Endothelial cell of umbilical vein (primary cell): ENCODE results near the gene TIGD1. TPM values are rescaled to one million over a fixed set of nuclear protein-coding genes. Genes with fewer than 3 reads are reported as not detected.

Experiments used
- BruUV-seq: library from RNA; stranded (reverse); fragments of 400-500 nt; replicated peaks from 2 replicates; lab custom pipeline; 2021; lab: Mats Ljungman, UMichigan
- CTCF ChIA-PET: fragments of 300-600, 350-600 bp; sonication (Branson Sonifier 250); formaldehyde crosslinking; loops from one replicate; lab custom pipeline; 2021; ENCODE audit warnings: antibody characterized with exemption, inconsistent platforms; lab: Charles Lee
- POLR2A ChIA-PET: fragments of 300-600, 350-600 bp; sonication (Branson Sonifier 250); formaldehyde crosslinking; loops from one replicate; lab custom pipeline; 2021; ENCODE audit warnings: antibody characterized with exemption, inconsistent platforms; lab: Charles Lee
- DNase-seq: peaks from one replicate; pipeline ENCODE4 v3.0.0-alpha.2; 2011; ENCODE audit warnings: low read depth, low spot score
- FAIRE-seq: peaks from 2 replicates; lab custom pipeline; 2011; peaks lifted over from hg19 to GRCh38; lab: Jason Lieb, UNC
- H2AFZ ChIP-seq: 2 replicates; pipeline ENCODE4 v1.6.0; 2012; ENCODE audit warnings: low read depth, low read length, control low read depth, inconsistent platforms
- H3K27ac ChIP-seq: 2 replicates; pipeline ENCODE4 v1.5.1; 2011; ENCODE audit warnings: low read depth, mild to moderate bottlenecking, control low read depth, low read length, moderate library complexity; ENCODE audit not compliant: insufficient read depth
- H3K27me3 ChIP-seq, 2 experiments: 2 replicates each; pipeline versions ENCODE4 v1.6.0 to v1.6.1; 2011; ENCODE audit warnings: low read length in 2 of 2, mixed read lengths in 1 of 2; ENCODE audit not compliant: control insufficient read depth in 2 of 2, insufficient read depth in 2 of 2
- H3K36me3 ChIP-seq, 2 experiments: 2 replicates in 1 of 2; 3 replicates in 1 of 2; pipeline ENCODE4 v1.5.1; 2011; ENCODE audit warnings: low read length in 2 of 2, mild to moderate bottlenecking in 1 of 2, moderate library complexity in 1 of 2; ENCODE audit not compliant: control insufficient read depth in 2 of 2, insufficient read depth in 2 of 2; ENCODE audit errors: extremely low read depth in 1 of 2
- H3K4me1 ChIP-seq: 3 replicates; pipeline ENCODE4 v1.5.1; 2011; ENCODE audit warnings: mild to moderate bottlenecking, low read length; ENCODE audit not compliant: control insufficient read depth, insufficient read depth; ENCODE audit errors: extremely low read depth
- H3K4me2 ChIP-seq: 2 replicates; pipeline ENCODE4 v1.6.1; 2011; ENCODE audit warnings: low read length, control low read depth, mixed read lengths; ENCODE audit not compliant: insufficient read depth
- H3K4me3 ChIP-seq, 3 experiments: fragments of 200-600 bp in 1 of 3; sonication (generic), shearing (Covaris generic) in 1 of 3; replicated peaks in 1 of 3; 2 replicates each; pipeline ENCODE4 v1.5.1; 2011 to 2016; ENCODE audit warnings: control low read depth in 3 of 3, low read length in 3 of 3, mild to moderate bottlenecking in 2 of 3, inconsistent platforms in 1 of 3, low read depth in 1 of 3, moderate library complexity in 1 of 3; ENCODE audit not compliant: insufficient read depth in 1 of 3
- H3K79me2 ChIP-seq: 2 replicates; pipeline ENCODE4 v1.6.0; 2012; ENCODE audit warnings: low read length, inconsistent platforms; ENCODE audit not compliant: control insufficient read depth, insufficient read depth
- H3K9ac ChIP-seq: replicated peaks from 2 replicates; pipeline ENCODE3; 2011; ENCODE audit warnings: low read length, control low read depth; ENCODE audit not compliant: insufficient read depth; ENCODE audit errors: extremely low read depth
- H3K9me1 ChIP-seq: replicated peaks from 3 replicates; pipeline ENCODE4 v1.6.0; 2011; ENCODE audit warnings: mild to moderate bottlenecking, low read length; ENCODE audit not compliant: control insufficient read depth, insufficient read depth; ENCODE audit errors: extremely low read depth
- H3K9me3 ChIP-seq: replicated peaks from 2 replicates; pipeline ENCODE4 v1.5.1; 2012; ENCODE audit warnings: low read length, inconsistent platforms; ENCODE audit not compliant: control insufficient read depth, insufficient read depth
- H4K20me1 ChIP-seq: replicated peaks from 2 replicates; pipeline ENCODE3; 2011; ENCODE audit warnings: mild to moderate bottlenecking, low read length; ENCODE audit not compliant: control insufficient read depth, insufficient read depth; ENCODE audit errors: extremely low read depth
- CTCF ChIP-seq, 2 donors: IDR thresholded peaks; 1 replicate in 1 of 2; 2 replicates in 1 of 2; pipeline ENCODE4 v1.5.1; 2011; ENCODE audit warnings: low read length in 2 of 2, mild to moderate bottlenecking in 2 of 2, moderate library complexity in 2 of 2, control low read depth in 1 of 2, inconsistent platforms in 1 of 2, low read depth in 1 of 2; ENCODE audit not compliant: insufficient read depth in 1 of 2; ENCODE audit errors: extremely low read depth in 1 of 2
- EZH2 ChIP-seq: IDR thresholded peaks from 2 replicates; pipeline ENCODE4 v1.6.1; 2012; ENCODE audit warnings: borderline replicate concordance, low read depth, mild to moderate bottlenecking, moderate library complexity, low read length, inconsistent platforms; ENCODE audit not compliant: severe bottlenecking
- FOS ChIP-seq: IDR thresholded peaks from 2 replicates; pipeline ENCODE4 v1.6.1; 2011; ENCODE audit warnings: mild to moderate bottlenecking, low read length, moderate library complexity, borderline replicate concordance; ENCODE audit not compliant: insufficient read depth
- GATA2 ChIP-seq: IDR thresholded peaks from 2 replicates; pipeline ENCODE4 v1.7.0; 2011; ENCODE audit warnings: low read depth, mild to moderate bottlenecking, moderate library complexity, mixed read lengths, low read length; ENCODE audit not compliant: insufficient read length, insufficient read depth
- JUN ChIP-seq: IDR thresholded peaks from 2 replicates; pipeline ENCODE4 v1.6.1; 2011; ENCODE audit warnings: borderline replicate concordance, low read depth; ENCODE audit not compliant: insufficient read length, insufficient read depth
- MYC ChIP-seq: IDR thresholded peaks from one replicate; pipeline ENCODE4 v1.6.1; 2011; ENCODE audit warnings: mild to moderate bottlenecking, low read depth, low read length
- POLR2A ChIP-seq: IDR thresholded peaks from 2 replicates; pipeline ENCODE4 v1.6.1; 2012; ENCODE audit warnings: low read depth, mild to moderate bottlenecking, control low read depth, low read length
- POLR2AphosphoS5 ChIP-seq: IDR thresholded peaks from 2 replicates; pipeline ENCODE4 v1.6.1; 2012; ENCODE audit warnings: low read depth, mild to moderate bottlenecking, control low read depth, low read length, moderate library complexity; ENCODE audit not compliant: insufficient read depth
- dilution Hi-C: fragments of 300-500 bp; cut with MboI; formaldehyde crosslinking; loops from one replicate; pipeline ENCODE4 v1.15.0; 2019; ENCODE audit warnings: low sequenced_read_pairs; ENCODE audit not compliant: extremely low pct_ligation_motif_present
- intact Hi-C: fragments of 100-400 bp; cut with micrococcal nuclease; formaldehyde crosslinking; loops from one replicate; pipeline ENCODE4 v1.10.0; 2022
- polyA plus RNA-seq, 4 experiments: library from polyadenylated mRNA; depleted of rRNA in 3 of 4; stranded (reverse) in 3 of 4; unstranded in 1 of 4; fragments of >200 nt; gene quantifications; 2 replicates each; pipeline versions ENCODE4 v1.2.1 to v1.2.3, GENCODE V29; 2011 to 2012; ENCODE audit warnings: missing spikeins in 1 of 4
- total RNA-seq: library from RNA; stranded (reverse); gene quantifications from 2 replicates; pipeline ENCODE4 v1.2.3, GENCODE V29; 2021
- TF ChIP-seq, protein P1 (sequence below): IDR thresholded peaks from 2 replicates; pipeline ENCODE4 v1.6.1; 2011; ENCODE audit not compliant: insufficient read depth, insufficient read length

TIGD1 gene
- total and polyA plus RNA-seq, 2 donors (not counting 3 experiments of a cell fraction or from before 2014, with no cell fraction given), result 1.6 to 3.3 TPM

DNA sequence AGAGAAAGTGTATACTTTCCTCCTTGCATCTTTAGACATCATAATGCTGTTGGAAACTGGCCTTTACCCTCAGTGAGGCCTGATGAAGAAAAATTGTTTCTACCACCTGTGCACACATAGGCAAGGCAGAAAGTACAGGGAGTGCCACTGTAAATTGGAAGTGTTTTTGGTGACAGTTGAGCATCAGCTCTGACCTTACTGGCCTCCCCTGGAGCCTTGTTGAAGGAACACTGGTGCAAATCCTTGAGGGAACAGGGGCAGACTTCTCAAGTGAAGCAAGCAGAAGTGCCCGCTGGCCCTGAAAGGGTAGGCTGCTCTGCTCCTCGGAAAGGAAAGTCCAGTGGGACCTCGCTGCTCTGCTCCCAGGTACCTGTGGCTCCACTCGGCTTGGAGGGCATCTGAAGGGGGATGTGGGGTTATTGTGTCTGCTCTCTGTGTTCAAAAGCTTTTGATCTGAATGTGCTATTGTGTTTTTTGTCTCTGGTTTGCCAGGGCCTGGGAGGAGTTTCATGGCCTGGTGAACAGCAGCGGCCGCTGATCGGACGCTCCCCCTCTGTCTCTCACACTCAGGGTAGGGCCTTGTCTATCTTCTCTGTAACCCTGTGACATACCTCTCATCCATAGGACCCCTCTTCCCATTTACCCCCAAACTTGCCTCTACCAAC is 23.5 kb upstream of the TIGD1 start:
- H3K4me1 ChIP-seq, result no peaks in the 10 kb centered on the region
- BruUV-seq, result no TSS peak
- intact Hi-C loops, result no loop called here
- H4K20me1 ChIP-seq, result no peaks in the 10 kb centered on the region
- H2AFZ ChIP-seq, result no peak overlapping the region
- no peak overlapping the region for H3K27ac ChIP-seq
- peaks cover 12 to 27% of the 10 kb centered on the region in 2 experiments for H3K36me3 ChIP-seq
- no peaks in the 10 kb centered on the region for H3K9me3 ChIP-seq
- no peak overlapping the region for H3K9ac ChIP-seq
- DNase-seq (no peak), FAIRE-seq (no peak)
- dilution Hi-C loops, result no loop called here
- CTCF ChIA-PET, result no interaction called here
- H3K27me3 ChIP-seq, result no peaks in the 10 kb centered on the region
- H3K4me2 ChIP-seq, result no peak overlapping the region
- H3K9me1 ChIP-seq, result no peaks in the 10 kb centered on the region
- no peak overlapping the region for H3K4me3 ChIP-seq
- TF ChIP-seq, protein P1, sequence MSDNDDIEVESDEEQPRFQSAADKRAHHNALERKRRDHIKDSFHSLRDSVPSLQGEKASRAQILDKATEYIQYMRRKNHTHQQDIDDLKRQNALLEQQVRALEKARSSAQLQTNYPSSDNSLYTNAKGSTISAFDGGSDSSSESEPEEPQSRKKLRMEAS, result no peak
- TF ChIP-seq POLR2A (no peak), POLR2AphosphoS5 (no peak), CTCF (IDR thresholded peaks at IDR 0.05; ENCODE audit: extremely low read depth in 1 of 2, insufficient read depth in 1 of 2, low read depth in 1 of 2, low read length in 2 of 2) (no peak), JUN (no peak), EZH2 (no peak), FOS (no peak), GATA2 (no peak), MYC (no peak)
- POLR2A ChIA-PET, result no interaction called here
- no peaks in the 10 kb centered on the region for H3K79me2 ChIP-seq
